GM21529 (cell line): ENCODE measurements around the gene MT1G.
A peak's percentile ranks its signal among the peaks of the same experiment; 100 is the strongest.
"Not testable (repeated sequence)": the region's sequence is repeated elsewhere in the genome, so short reads cannot be mapped to it uniquely, and the experiment has no call there.

Experiments
- ATAC-seq: cut with Tn5 transposase; IDR thresholded peaks from one replicate; pipeline ENCODE4 v1.9.1; 2021; ENCODE audit not compliant: unreplicated experiment

MT1G gene

DNA sequence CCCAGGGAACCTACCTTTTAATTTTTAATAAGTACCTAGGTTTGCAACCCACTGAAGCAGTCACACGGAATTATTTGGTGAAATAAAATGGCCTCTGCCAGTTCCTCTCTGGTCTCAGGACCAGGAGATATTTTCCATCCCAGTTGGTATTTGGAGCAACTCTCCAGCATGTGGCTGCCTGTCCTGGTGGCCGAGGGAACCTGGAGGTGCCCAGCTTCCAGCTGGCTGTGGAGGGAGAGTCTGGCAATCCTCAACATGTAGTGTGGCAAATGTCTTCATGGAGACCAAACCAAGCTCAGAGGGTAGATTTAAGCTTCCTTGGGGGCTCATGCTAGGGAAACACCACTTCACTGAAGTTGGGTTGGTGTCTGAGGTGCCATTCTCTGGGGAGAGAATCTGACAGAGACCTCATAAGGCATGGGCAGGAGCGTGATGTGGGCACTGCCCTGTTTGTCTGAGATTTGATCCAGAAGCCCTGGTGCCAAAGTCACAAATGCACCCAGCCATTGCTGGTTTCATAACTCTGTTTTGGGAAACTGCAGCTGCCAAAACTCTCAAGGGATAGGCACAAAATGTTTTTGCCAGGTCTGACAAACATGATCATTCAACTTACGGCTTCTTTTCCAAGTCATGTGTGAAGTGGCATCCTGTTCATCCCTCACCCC lies 17.2 kb upstream of the MT1G start:
- no peak for ATAC-seq

DNA sequence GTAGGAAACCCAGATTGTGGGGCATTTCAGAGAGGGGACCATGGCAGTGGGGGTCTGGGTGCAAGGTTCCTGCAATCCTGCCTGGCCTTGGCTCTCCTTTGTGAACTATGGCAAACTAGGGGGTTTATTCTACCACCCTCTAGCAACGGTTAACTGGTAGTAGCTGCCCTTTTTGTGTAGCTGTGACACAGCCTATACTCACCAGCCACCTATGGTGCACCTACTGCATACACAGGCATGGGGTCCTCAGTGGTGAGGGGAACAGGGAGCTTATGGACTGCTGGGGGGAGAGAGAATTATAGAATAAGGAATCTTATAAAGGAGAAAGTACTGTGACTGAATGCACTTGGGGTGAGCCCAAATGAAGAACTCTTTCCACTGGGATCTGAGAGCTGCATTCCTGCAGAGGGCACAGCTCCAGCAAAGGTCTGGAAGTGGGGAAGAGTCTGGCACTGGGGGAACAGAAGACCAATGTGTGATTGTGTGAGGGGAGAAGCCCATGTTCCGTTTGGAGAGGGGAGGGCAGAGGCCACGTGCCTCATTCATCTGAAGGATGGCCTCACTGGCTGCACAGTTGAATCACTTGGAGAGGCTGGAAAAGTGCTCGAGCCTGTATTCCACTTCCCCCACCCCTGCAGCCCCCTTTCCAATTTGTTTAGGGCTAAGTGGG lies 16.5 kb upstream of the MT1G start:
- ATAC-seq: no peak

GRCh38 chr16:56683424-56684172 lies 15.7 kb upstream of the MT1G start:
- no peak for ATAC-seq

DNA sequence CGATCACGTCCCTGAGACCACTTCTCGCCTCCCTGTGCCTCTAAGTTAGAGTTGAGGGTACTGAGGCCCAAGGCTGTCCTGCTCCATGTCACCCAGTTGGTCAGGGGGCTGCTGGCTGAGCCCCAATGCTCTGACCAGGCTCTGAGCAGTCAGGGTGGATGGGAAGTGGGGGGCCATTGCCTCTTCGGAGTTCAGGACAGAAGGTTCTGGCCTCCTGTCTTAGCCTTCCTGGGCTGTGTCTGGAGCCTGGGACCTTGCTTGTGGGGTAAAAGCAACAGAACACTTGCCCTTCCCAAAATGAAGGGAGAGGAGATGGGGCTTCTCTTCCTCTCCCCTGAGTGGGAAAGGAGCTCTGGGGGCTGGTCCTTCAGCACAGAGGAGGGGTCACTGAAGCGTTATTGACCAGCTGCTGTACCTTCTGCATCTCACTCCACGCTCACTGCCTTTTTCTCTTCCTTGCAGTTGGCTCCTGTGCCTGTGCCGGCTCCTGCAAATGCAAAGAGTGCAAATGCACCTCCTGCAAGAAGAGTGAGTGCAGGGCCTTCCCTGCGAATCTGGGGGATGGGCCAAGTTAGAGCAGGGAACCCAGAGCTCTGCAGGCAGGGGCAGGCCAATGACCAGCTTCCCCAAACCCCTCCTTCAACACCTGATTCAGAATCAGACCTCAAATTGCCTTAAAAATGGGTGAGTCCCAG lies 15.0 kb upstream of the MT1G start:
- ATAC-seq: no peak

- ATAC-seq: peak; percentile 96
Measured at GRCh38 chr16:56681939-56682702, 14.3 kb upstream of the MT1G start, which contains the start of gene MT1X. Gene MT1X (plus strand): TSS chr16:56682470. CDS start chr16:56682541, 71 bp downstream.

- ATAC-seq: no peak
Measured at GRCh38 chr16:56679818-56680217, 12.0 kb upstream of the MT1G start.

GRCh38 chr16:56679078-56679730 lies 11.3 kb upstream of the MT1G start:
- no peak for ATAC-seq

GRCh38 chr16:56677474-56677873 lies 9.6 kb upstream of the MT1G start:
- no peak for ATAC-seq

- ATAC-seq: no peak
Measured at GRCh38 chr16:56675685-56676210, 7.9 kb upstream of the MT1G start.

DNA sequence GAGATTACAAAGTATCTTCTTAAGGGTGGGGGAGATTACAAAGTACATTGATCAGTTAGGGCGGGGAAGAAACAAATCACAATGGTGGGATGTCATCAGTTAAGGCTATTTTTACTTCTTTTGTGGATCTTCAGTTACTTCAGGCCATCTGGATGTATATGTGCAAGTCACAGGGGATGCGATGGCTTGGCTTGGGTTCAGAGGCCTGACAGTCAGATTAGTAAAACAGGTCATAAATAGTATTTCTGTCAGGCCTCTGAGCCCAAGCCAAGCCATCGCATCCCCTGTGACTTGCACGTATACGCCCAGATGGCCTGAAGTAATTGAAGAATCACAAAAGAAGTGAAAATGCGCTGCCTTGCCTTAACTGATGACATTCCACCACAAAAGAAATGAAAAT lies 6.7 kb upstream of the MT1G start:
- ATAC-seq: not testable (repeated sequence)

DNA sequence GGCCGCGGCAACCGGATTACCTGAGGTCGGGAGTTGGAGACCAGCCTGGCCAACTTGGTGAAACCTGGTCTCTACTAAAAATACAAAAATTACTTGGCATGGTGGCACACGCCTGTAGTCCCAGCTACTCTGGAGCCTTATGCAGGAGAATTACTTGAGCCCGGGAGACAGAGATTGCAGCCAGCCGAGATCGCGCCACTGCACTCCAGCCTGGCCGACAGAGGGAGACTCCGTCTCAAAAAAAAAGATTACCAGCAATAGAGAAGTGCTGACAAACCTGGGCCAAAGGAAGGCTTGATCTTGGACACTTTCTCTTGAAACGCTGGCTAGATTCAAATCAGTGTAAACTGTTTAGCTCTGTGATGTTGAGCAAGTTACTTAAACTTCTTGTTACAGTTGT lies 6.1 kb upstream of the MT1G start:
- no peak for ATAC-seq

DNA sequence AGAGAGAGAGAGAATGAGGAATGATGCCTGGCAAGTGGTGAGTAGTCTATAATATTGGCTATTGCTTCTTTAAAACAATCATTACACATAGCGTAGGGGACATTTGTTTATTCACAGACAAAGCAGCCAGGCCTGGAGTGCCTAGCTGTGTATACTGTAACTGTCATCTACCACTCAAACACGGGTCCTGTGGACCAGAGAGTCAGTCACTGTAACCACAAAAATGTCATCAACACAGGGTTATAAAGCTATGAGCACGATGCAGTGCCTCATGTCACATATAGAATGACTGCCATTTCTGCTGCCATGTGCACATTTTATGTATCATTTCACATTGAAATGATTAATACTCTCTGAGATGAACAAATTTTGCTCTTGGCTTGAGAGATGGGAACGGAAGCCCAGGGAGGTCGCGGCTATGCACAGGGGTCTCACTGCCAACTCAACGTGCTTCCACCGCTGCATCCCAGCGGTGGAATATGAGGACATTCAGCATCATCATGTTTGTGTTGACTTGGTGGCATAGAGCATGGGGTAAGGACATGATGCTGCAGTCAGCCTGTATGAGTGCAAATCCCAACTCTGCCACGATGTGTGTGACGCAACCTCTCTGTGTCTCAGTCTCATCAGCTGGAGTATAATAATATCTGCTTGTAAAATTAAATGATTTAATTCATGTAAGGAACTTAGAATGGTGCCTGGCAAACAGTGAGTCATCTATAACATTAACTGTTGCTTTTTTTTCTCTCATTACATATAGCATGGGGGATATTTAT lies 5.1 kb upstream of the MT1G start:
- no peak for ATAC-seq

DNA sequence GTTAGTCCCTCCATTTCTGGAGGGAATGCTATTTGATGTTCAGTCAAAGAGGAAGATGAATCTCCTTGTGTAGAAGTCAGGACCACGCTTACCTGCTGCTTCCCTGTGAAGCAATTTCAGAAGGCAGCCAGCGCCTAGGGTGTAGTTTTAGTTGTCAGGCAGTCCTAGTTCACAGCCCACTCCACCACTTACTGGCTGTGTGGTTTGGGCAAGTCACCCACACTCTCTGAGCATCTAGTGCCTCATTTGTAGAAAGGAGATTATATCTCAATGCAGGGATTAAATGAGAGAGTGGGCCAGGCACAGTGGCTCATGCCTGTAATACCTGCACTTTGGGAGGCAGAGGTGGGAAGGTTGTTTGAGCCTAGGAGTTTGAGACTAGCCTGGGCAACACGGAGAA lies 4.3 kb upstream of the MT1G start:
- not testable (repeated sequence) for ATAC-seq

GRCh38 chr16:56671691-56672090 lies 3.8 kb upstream of the MT1G start:
- ATAC-seq: not testable (repeated sequence)

- no peak for ATAC-seq
Measured at GRCh38 chr16:56670620-56670934, 2.7 kb upstream of the MT1G start.

GRCh38 chr16:56669840-56670619 lies 2.2 kb upstream of the MT1G start:
- ATAC-seq: no peak

- no peak for ATAC-seq
Measured at GRCh38 chr16:56669005-56669839, 1.4 kb upstream of the MT1G start, which contains the start of gene MT1H. Gene MT1H (plus strand): TSS chr16:56669814. CDS start chr16:56669885, 71 bp downstream.
